HG03025 (cell line): Measurements from ENCODE around the gene AGBL2.
A peak's percentile ranks its signal among the peaks of the same experiment; 100 is the strongest.
"Not testable (repeated sequence)": the region's sequence is repeated elsewhere in the genome, so short reads cannot be mapped to it uniquely, and the experiment has no call there.

Source experiments
- ATAC-seq: cut with Tn5 transposase; IDR thresholded peaks from one replicate; pipeline ENCODE4 v1.9.1; 2021; ENCODE audit warnings: mild to moderate bottlenecking, moderate library complexity; ENCODE audit not compliant: unreplicated experiment, low FRiP score

Gene AGBL2

GRCh38 chr11:47641600-47642098, 73.5 kb downstream of the AGBL2 start:
- no peak for ATAC-seq

GRCh38 chr11:47640506-47640905, 74.7 kb downstream of the AGBL2 start:
- not testable (repeated sequence) for ATAC-seq

GRCh38 chr11:47636331-47636730, 78.8 kb downstream of the AGBL2 start:
- not testable (repeated sequence) for ATAC-seq

DNA sequence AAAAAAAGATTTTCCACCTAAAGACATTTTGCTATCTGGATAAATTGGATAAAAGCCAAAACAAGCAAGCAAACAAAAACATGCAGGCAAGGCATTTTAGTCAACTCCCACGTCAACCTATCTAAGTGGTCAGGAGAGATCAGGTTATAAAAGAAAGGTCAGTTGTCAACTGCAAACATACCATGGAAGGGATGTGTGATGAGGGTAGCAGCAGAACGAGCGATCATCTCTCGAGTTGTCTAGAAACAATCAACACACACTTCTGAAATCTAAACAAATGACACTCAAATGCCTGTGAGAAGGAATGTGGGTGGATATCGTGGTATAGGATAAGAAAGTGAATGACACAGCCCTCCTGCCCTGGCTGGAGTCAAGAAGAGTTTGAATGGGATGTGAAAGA, 83.7 kb downstream of the AGBL2 start:
- ATAC-seq, result no peak

- no peak for ATAC-seq
These were observed 87.1 kb downstream of the AGBL2 start for GRCh38 chr11:47628026-47628425.

- no peak for ATAC-seq
These were observed 88.9 kb downstream of the AGBL2 start for GRCh38 chr11:47626234-47626633.

DNA sequence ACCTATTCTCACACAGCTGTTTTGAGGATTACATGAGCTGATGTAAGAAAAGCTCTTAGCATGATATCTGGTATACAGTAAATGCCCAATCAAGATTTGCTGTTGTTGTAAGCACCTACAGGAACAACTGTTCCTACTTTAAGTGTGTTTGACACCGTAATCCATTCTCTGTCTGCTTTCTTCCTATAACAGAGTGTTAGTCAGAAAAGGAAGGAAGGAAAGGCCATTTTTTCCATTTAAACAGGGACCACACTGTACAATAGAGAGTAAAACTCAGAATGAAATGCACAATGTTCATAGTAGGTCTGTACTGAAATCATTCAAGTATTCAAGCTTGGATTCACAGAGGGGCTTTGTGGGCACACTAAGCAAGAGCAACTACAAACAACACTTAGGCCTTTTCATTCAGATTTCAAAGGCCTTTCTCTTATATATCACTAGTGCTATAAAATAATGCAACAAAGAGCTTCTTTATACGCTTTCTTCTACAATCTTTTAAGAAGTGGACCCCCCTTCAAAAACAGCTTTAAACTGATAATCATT, 94.3 kb downstream of the AGBL2 start:
- no peak for ATAC-seq

DNA sequence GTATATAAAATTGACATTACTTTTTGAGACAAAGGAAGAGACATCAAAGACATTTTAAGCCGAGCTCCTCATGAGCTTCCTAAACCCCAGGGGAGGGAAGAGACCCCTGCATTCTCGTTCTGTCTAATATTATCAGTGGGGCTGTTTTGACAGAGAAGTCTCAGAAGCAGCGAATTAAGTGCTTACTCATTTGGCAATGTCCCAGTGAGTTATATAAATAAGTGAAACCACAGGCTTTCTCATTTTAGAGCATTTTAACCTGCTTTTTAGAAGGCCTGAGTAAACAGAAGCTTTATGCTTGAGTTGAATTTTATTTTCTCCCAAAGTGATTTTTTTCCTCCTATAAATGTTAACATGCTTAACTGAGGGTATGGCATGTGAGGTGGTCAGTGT, 97.8 kb downstream of the AGBL2 start:
- no peak for ATAC-seq

GRCh38 chr11:47616726-47617416, 98.3 kb downstream of the AGBL2 start:
- no peak for ATAC-seq

- ATAC-seq, result no peak
These were observed 99.9 kb downstream of the AGBL2 start for GRCh38 chr11:47615249-47615648.

DNA sequence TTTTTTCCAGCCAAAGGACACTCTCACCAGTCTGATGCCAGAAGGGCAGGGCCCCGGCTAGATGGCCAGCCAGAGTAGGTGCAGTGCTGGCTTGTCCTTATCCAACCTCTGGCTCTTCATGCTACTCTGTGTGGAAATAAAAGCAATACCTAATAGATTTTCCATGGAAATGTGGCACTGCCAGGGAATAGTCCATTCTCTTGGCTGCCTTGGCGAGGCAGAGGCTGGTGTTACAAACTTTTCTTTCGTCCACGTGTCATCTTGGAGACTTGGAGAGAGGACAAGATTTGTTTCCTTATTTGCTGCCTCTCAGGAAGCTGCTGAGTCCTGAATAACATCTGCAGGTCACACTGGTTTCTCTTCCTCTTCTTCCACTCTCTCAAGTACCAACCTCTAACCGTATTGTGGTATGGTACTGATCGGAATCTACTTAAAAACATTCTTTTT, 103.8 kb downstream of the AGBL2 start:
- ATAC-seq, result peak; percentile 88

DNA sequence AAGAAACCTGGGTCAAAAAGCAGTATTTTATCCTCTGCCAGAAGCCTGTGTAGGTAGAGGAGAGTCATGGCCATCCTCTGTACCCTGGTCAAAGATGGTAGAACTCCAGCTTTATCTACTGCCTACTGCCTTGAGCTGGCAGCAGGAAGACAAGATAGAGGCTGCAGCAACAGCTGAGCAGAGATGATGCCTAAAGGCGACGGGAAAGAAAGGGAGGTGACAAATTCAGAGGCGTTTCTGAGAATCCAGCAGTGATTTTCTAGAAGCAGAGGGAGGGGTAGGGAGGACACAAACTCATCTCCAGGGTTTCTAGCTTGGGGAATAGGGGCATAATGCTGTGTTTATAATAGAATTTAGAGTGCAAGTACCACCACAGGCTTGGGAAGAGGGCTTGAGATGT, 105.5 kb downstream of the AGBL2 start:
- ATAC-seq, result no peak
